Left ventricle myocardium inferior (tissue), 1 donor: ENCODE results near the gene ARMH3. TPM values are rescaled to one million over a fixed set of nuclear protein-coding genes. Genes with fewer than 3 reads are reported as not detected.

Experiments used
- DNase-seq: peaks from one replicate; pipeline ENCODE4 v3.0.0-alpha.2; 2020
- H3K27ac ChIP-seq: fragments of 200-600 bp; replicated peaks from 2 replicates; pipeline ENCODE4 v1.8.0; 2021
- H3K27me3 ChIP-seq: fragments of 200-600 bp; 2 replicates; pipeline ENCODE4 v1.8.0; 2021; ENCODE audit warnings: low read depth
- H3K36me3 ChIP-seq: fragments of 200-600 bp; 2 replicates; pipeline ENCODE4 v1.8.0; 2021
- H3K4me1 ChIP-seq: fragments of 200-600 bp; 2 replicates; pipeline ENCODE4 v1.8.0; 2021
- H3K4me3 ChIP-seq: fragments of 200-600 bp; 2 replicates; pipeline ENCODE4 v1.8.0; 2021; ENCODE audit warnings: mild to moderate bottlenecking, moderate library complexity
- H3K9me3 ChIP-seq: fragments of 200-600 bp; replicated peaks from 2 replicates; pipeline ENCODE4 v1.8.0; 2021
- CTCF ChIP-seq: fragments of 200-600 bp; IDR thresholded peaks from 2 replicates; pipeline ENCODE4 v1.8.0; 2021; ENCODE audit warnings: antibody characterized with exemption, mild to moderate bottlenecking, borderline replicate concordance
- intact Hi-C: fragments of 100-400 bp; cut with micrococcal nuclease; formaldehyde crosslinking; loops from one replicate; pipeline ENCODE4 v1.11.0; 2022
- total RNA-seq: library from RNA; stranded (reverse); fragmentation: NEBNext Ultra II Directional; extraction: Animal tissue kit (Norgen Biotek cat#: 25700); gene quantifications from one replicate; pipeline ENCODE4 v1.2.1, GENCODE V29; 2021
- donor health status: DM: no; HTN: yes; CAD: no; lungs with severe emphysema.

The ARMH3 gene
- total RNA-seq, 1 donor from 2014 or later, result 58.9 TPM

- peak overlapping the region; percentile 72 for H3K4me3 ChIP-seq
- no peaks in the 10 kb centered on the region for H3K27me3 ChIP-seq
- intact Hi-C loops, result loop anchor here (10.0 kb wide), 1 partner anchor 165 kb away; no protein-coding TSS in a partner anchor
- H3K9me3 ChIP-seq, result no peaks in the 10 kb centered on the region
- peaks cover 87% of the 10 kb centered on the region for H3K4me1 ChIP-seq
- H3K36me3 ChIP-seq, result no peaks in the 10 kb centered on the region
- no peak for DNase-seq
- TF ChIP-seq CTCF, result no peak
- peak overlapping the region; percentile 72 for H3K27ac ChIP-seq
Observed at GRCh38 chr10:101840102-101840684, 215.8 kb downstream of the ARMH3 start.

- peak; percentile 48 for DNase-seq
- peak overlapping the region; percentile 72 for H3K27ac ChIP-seq
- TF ChIP-seq CTCF, result no peak
- H3K36me3 ChIP-seq, result no peaks in the 10 kb centered on the region
- H3K4me1 ChIP-seq, result peaks cover 87% of the 10 kb centered on the region
- no peaks in the 10 kb centered on the region for H3K27me3 ChIP-seq
- H3K9me3 ChIP-seq, result no peaks in the 10 kb centered on the region
- peak overlapping the region; percentile 72 for H3K4me3 ChIP-seq
- intact Hi-C loops, result loop anchor here (10.0 kb wide), 1 partner anchor 165 kb away; no protein-coding TSS in a partner anchor
Observed at GRCh38 chr10:101839416-101840063, 216.4 kb downstream of the ARMH3 start.

GRCh38 chr10:101839002-101839401 is 217.0 kb downstream of the ARMH3 start:
- H3K4me1 ChIP-seq, result peaks cover 87% of the 10 kb centered on the region
- no peaks in the 10 kb centered on the region for H3K27me3 ChIP-seq
- H3K9me3 ChIP-seq, result no peaks in the 10 kb centered on the region
- H3K36me3 ChIP-seq, result no peaks in the 10 kb centered on the region
- TF ChIP-seq CTCF, result no peak
- H3K27ac ChIP-seq, result peak overlapping the region; percentile 72
- intact Hi-C loops, result no loop called here
- DNase-seq, result no peak
- H3K4me3 ChIP-seq, result peak overlapping the region; percentile 72

- Histone ChIP-seq H3K27me3 (no peaks in the 10 kb centered on the region), H3K4me1 (peaks cover 91% of the 10 kb centered on the region), H3K27ac (peak overlapping the region; percentile 72), H3K9me3 (no peaks in the 10 kb centered on the region), H3K36me3 (no peaks in the 10 kb centered on the region), H3K4me3 (no peak overlapping the region)
- no peak for DNase-seq
- intact Hi-C loops, result no loop called here
- TF ChIP-seq CTCF, result no peak
Observed at GRCh38 chr10:101838416-101838970, 217.5 kb downstream of the ARMH3 start.

GRCh38 chr10:101837748-101838147 is 218.2 kb downstream of the ARMH3 start:
- intact Hi-C loops, result no loop called here
- Histone ChIP-seq H3K27ac (peak overlapping the region; percentile 72), H3K4me3 (no peak overlapping the region), H3K9me3 (no peaks in the 10 kb centered on the region), H3K36me3 (no peaks in the 10 kb centered on the region), H3K4me1 (peaks cover 94% of the 10 kb centered on the region), H3K27me3 (no peaks in the 10 kb centered on the region)
- no peak for TF ChIP-seq CTCF
- DNase-seq, result no peak
